Nephron (organoid): ENCODE measurements around the gene RIN1.

ENCODE experiments used
- H3K27ac Mint-ChIP-seq, 3 experiments: 2 replicates each; pipeline ENCODE4 v1.8.0; 2020; ENCODE audit warnings: mixed read lengths in 3 of 3, mild to moderate bottlenecking in 2 of 3, moderate library complexity in 1 of 3
- H3K27me3 Mint-ChIP-seq: 2 replicates; pipeline ENCODE4 v1.8.0; 2021; ENCODE audit warnings: low read depth, mild to moderate bottlenecking, moderate library complexity, mixed read lengths
- H3K36me3 Mint-ChIP-seq: 2 replicates; pipeline ENCODE4 v1.8.0; 2020; ENCODE audit warnings: low read depth, mixed read lengths
- H3K4me1 Mint-ChIP-seq: 2 replicates; pipeline ENCODE4 v1.8.0; 2020; ENCODE audit warnings: mixed read lengths
- H3K4me3 Mint-ChIP-seq, 3 experiments: 2 replicates each; pipeline ENCODE4 v1.8.0; 2020; ENCODE audit warnings: mild to moderate bottlenecking in 3 of 3, mixed read lengths in 3 of 3, moderate library complexity in 2 of 3
- H3K9me3 Mint-ChIP-seq: 2 replicates; pipeline ENCODE4 v1.8.0; 2020; ENCODE audit warnings: mixed read lengths
- TF ChIP-seq, protein P1 (sequence below), 3 experiments: fragments of 200-600 bp; sonication (generic); IDR thresholded peaks; one replicate each; pipeline ENCODE4 v1.5.0; 2021; ENCODE audit warnings: antibody characterized with exemption in 3 of 3; ENCODE audit not compliant: unreplicated experiment in 3 of 3

The RIN1 gene

DNA sequence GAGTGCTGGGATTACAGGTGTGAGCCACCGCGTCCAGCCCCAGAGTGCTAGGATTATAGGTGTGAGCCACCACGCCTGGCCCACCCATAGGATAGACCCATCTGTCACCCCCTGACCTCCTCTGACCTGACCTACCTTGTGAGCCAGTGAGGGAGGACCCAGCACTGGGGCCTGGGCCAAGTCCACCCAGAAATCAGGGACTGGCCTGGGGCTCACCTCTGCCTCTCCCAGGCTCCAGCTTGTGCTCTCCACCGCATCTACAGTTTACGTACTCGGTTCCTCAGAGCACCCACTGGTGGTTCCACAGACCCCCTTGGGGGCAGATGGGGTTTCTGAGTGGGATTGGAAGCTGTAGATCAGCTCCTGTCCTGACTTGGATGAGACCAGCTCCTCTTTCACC, 28.9 kb upstream of the RIN1 start:
- TF ChIP-seq, protein P1, sequence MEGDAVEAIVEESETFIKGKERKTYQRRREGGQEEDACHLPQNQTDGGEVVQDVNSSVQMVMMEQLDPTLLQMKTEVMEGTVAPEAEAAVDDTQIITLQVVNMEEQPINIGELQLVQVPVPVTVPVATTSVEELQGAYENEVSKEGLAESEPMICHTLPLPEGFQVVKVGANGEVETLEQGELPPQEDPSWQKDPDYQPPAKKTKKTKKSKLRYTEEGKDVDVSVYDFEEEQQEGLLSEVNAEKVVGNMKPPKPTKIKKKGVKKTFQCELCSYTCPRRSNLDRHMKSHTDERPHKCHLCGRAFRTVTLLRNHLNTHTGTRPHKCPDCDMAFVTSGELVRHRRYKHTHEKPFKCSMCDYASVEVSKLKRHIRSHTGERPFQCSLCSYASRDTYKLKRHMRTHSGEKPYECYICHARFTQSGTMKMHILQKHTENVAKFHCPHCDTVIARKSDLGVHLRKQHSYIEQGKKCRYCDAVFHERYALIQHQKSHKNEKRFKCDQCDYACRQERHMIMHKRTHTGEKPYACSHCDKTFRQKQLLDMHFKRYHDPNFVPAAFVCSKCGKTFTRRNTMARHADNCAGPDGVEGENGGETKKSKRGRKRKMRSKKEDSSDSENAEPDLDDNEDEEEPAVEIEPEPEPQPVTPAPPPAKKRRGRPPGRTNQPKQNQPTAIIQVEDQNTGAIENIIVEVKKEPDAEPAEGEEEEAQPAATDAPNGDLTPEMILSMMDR (IDR thresholded peaks at IDR 0.05; ENCODE audit: unreplicated experiment in 3 of 3) = no peak
- Mint-ChIP-seq H3K27me3 (no peaks in the 10 kb centered on the region), H3K9me3 (no peaks in the 10 kb centered on the region), H3K4me1 (peaks cover 13% of the 10 kb centered on the region), H3K27ac (no peak overlapping the region), H3K4me3 (no peak overlapping the region), H3K36me3 (peaks cover 18% of the 10 kb centered on the region)

DNA sequence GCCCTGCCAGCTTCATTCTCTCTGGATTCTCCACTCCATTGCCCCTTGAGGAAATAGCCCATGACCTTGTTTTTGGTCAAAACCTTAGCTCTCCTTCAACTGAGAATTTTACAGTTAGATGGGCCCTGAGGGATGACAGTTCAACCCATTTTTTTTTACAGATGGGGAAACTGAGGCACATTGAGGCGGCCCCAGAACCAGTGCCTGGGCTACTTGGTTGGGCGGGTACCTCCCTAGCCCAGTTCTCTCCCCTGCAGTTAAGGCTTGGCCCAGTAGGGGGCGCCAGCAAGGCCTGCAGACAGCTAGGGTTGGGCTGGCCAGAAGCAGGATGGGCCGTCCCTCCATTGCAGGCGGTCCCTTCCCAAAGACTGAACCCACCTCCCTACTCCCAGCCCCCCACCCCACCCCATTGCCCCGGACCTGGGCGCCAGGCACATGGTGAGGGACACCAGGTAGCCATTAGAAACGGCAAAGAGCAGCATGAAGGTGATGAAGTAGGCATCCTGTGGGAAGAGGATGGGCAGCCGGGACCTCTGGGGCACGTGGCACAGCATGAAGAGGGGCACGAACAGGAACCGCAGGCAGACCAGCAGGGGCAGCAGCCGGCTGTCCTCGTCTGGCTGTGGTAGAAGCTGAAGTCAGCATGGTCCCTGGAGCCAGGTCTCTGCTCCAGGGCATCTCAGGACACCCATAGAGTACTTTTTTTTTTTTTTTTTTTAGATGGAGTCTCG, 27.7 kb upstream of the RIN1 start:
- Mint-ChIP-seq H3K27me3 (no peaks in the 10 kb centered on the region), H3K36me3 (peaks cover 14% of the 10 kb centered on the region), H3K4me3 (no peak overlapping the region), H3K9me3 (no peaks in the 10 kb centered on the region), H3K4me1 (peaks cover 5% of the 10 kb centered on the region), H3K27ac (no peak overlapping the region)
- TF ChIP-seq, protein P1 (IDR thresholded peaks at IDR 0.05; ENCODE audit: unreplicated experiment in 3 of 3) = peak; percentile 49 to 62 (median 57)

DNA sequence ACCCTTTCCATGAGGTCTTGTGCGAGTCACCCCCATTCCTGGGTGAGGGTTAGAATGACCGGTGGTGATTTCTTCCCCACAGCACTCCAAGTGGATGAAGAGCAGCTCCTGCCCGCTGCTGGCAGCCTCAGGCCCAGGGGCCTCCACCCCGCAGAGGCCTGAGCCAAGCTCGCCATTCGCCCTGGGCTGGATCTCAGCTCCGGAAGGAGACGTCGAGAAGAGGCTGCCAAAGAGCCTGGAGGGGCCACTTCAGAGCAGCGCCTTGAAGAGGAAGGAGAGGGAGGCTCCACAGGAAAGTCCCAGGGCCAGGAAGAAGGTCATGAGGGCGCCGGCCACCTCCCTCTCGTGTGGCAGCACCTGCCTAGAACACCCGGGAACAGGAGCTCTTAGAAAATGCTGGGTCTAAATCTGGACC, 27.0 kb upstream of the RIN1 start:
- Mint-ChIP-seq H3K27me3 (no peaks in the 10 kb centered on the region), H3K36me3 (peaks cover 17% of the 10 kb centered on the region), H3K9me3 (no peaks in the 10 kb centered on the region), H3K4me3 (no peak overlapping the region), H3K27ac (no peak overlapping the region), H3K4me1 (peaks cover 5% of the 10 kb centered on the region)
- TF ChIP-seq, protein P1 (IDR thresholded peaks at IDR 0.05; ENCODE audit: unreplicated experiment in 3 of 3) = no peak

GRCh38 chr11:66362481-66363147, 26.4 kb upstream of the RIN1 start:
- Mint-ChIP-seq H3K9me3 (no peaks in the 10 kb centered on the region), H3K27me3 (no peaks in the 10 kb centered on the region), H3K4me1 (peaks cover 5% of the 10 kb centered on the region), H3K27ac (no peak overlapping the region), H3K4me3 (no peak overlapping the region), H3K36me3 (peaks cover 13% of the 10 kb centered on the region)
- TF ChIP-seq, protein P1 (IDR thresholded peaks at IDR 0.05; ENCODE audit: unreplicated experiment in 3 of 3) = no peak

DNA sequence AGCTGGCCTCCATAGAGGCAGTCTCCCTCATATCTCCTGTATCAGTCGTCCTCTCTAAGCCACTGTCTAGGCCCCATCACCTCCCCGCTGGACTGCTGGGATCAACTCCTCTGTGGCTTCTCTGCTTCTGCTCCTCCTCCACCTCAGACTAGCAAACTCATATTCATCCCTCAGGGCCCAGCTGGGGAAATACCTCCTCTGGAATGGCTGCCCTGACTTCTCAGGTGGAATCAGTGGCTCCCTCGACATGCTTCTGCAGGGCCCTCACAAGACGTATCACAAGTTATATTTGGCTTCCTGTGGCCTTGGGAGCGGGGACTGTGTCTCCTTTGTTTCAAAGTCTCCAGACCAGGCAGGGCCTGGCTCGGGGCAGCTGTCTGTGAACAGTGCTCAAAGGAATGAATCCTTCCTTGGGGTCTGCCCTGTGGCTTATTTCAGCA, 25.3 kb upstream of the RIN1 start:
- H3K4me1 Mint-ChIP-seq = peaks cover 5% of the 10 kb centered on the region

More for the DNA sequence above, 25.3 kb upstream of the RIN1 start:
- Mint-ChIP-seq H3K4me3 (no peak overlapping the region), H3K27ac (peak overlapping the region in 1 of 3 experiments; percentile 22), H3K9me3 (no peaks in the 10 kb centered on the region), H3K27me3 (no peaks in the 10 kb centered on the region), H3K36me3 (peaks cover 13% of the 10 kb centered on the region)
- TF ChIP-seq, protein P1 (IDR thresholded peaks at IDR 0.05; ENCODE audit: unreplicated experiment in 3 of 3) = no peak
